ENCODE data around the gene ZNF524. TPM values are rescaled to one million over a fixed set of nuclear protein-coding genes. Genes with fewer than 3 reads are reported as not detected.

ZNF524 gene
- total and polyA plus RNA-seq, 9 of the 15 experiments (the other 6 are each of a cell fraction or from before 2014, with no cell fraction given): 0.08 to 15.6 (median 2.9) TPM

- TF ChIP-seq MGA (IDR thresholded peaks at IDR 0.05) (no peak), DMBX1 (CRISPR knock-in tag; IDR thresholded peaks at IDR 0.05; ENCODE audit: borderline replicate concordance) (0 out of 2 replicates have a peak, but pooled peaks have one; percentile 29), GTF2B (IDR thresholded peaks at IDR 0.05; ENCODE audit: extremely low read depth, insufficient read length) (no peak), CBX3 (IDR thresholded peaks at IDR 0.05; ENCODE audit: borderline replicate concordance in 1 of 2, low read length in 2 of 2) (no peak), MAX (CRISPR knock-in tag; IDR thresholded peaks at IDR 0.05) (no peak)
Measured at GRCh38 chr19:55620410-55621204, 20.5 kb downstream of the ZNF524 start (continued).
